H1 (cell line): Measurements from ENCODE around the gene FBLN5. TPM values are rescaled to one million over a fixed set of nuclear protein-coding genes. Genes with fewer than 3 reads are reported as not detected.

ENCODE experiments used
- CBX5 ChIP-seq: fragments of 300-800, 300-1000 bp; sonication (generic); IDR thresholded peaks from 2 replicates; pipeline ENCODE4 v1.7.1; 2016; ENCODE audit warnings: antibody characterized with exemption, low read length, low read depth
- CEBPB ChIP-seq: IDR thresholded peaks from 2 replicates; pipeline ENCODE4 v1.6.1; 2012; ENCODE audit warnings: low read depth, low read length
- CHD7 ChIP-seq: fragments of 300-600 bp; sonication (generic); IDR thresholded peaks from 2 replicates; pipeline ENCODE4 v1.7.1; 2012; ENCODE audit warnings: low read length, moderate library complexity, mild to moderate bottlenecking, inconsistent platforms; ENCODE audit not compliant: insufficient replicate concordance
- EGR1 ChIP-seq: IDR thresholded peaks from 2 replicates; pipeline ENCODE4 v1.6.1; 2011; ENCODE audit warnings: low read depth, low read length, borderline replicate concordance
- HDAC2 ChIP-seq, 2 experiments: fragments of 300-600 bp in 1 of 2; sonication (generic) in 1 of 2; IDR thresholded peaks; 2 replicates each; pipeline ENCODE4 v1.6.1; 2011 to 2012; ENCODE audit warnings: low read depth in 2 of 2, low read length in 2 of 2, mild to moderate bottlenecking in 2 of 2, moderate library complexity in 2 of 2, borderline replicate concordance in 1 of 2, inconsistent platforms in 1 of 2
- JUND ChIP-seq: IDR thresholded peaks from 2 replicates; pipeline ENCODE4 v1.6.1; 2011; ENCODE audit warnings: mild to moderate bottlenecking, improper control_type of control experiment, low read length
- PHF8 ChIP-seq: fragments of 200-600 bp; sonication (generic); conservative IDR thresholded peaks from 2 replicates; pipeline ENCODE4 v1.7.1; 2012; ENCODE audit warnings: low read depth, mild to moderate bottlenecking, inconsistent platforms, low read length, moderate library complexity
- POLR2AphosphoS5 ChIP-seq: IDR thresholded peaks from 2 replicates; pipeline ENCODE4 v1.6.1; 2011; ENCODE audit warnings: low read depth, low read length
- RNF2 ChIP-seq: fragments of 200-900, 300-1000 bp; sonication (generic); IDR thresholded peaks from 2 replicates; pipeline ENCODE4 v1.7.1; 2016; ENCODE audit warnings: borderline replicate concordance, low read depth, mild to moderate bottlenecking, antibody characterized with exemption, low read length; ENCODE audit not compliant: poor library complexity, severe bottlenecking; ENCODE audit errors: missing control alignments
- SIRT6 ChIP-seq: IDR thresholded peaks from one replicate; pipeline ENCODE4 v1.7.1; 2012; ENCODE audit warnings: low read length, inconsistent platforms
- TEAD4 ChIP-seq: IDR thresholded peaks from 2 replicates; pipeline ENCODE4 v1.6.1; 2012; ENCODE audit warnings: low read depth, low read length, inconsistent platforms, mixed read lengths
- polyA plus RNA-seq, 7 experiments: library from polyadenylated mRNA; depleted of rRNA in 3 of 7; stranded (reverse) in 5 of 7; unstranded in 2 of 7; fragments of >200 nt in 5 of 7; fragments of 200-250 nt in 2 of 7; gene quantifications; 1 replicate in 5 of 7; 2 replicates in 1 of 7; 4 replicates in 1 of 7; pipeline versions ENCODE4 v1.2.1 to v1.2.3, GENCODE V29; 2011 to 2013; ENCODE audit warnings: missing spikeins in 2 of 7, mixed read lengths in 2 of 7
- total RNA-seq: library from RNA; stranded (reverse); fragmentation: NEBNext Ultra II Directional; extraction: Animal tissue kit (Norgen Biotek cat#: 25700); gene quantifications from 2 replicates; pipeline ENCODE4 v1.2.1, GENCODE V29; 2021

Gene FBLN5
- total and polyA plus RNA-seq, 2 of the 8 experiments (the other 6 are each of a cell fraction or from before 2014, with no cell fraction given) = 0.88 to 3.5 TPM

DNA sequence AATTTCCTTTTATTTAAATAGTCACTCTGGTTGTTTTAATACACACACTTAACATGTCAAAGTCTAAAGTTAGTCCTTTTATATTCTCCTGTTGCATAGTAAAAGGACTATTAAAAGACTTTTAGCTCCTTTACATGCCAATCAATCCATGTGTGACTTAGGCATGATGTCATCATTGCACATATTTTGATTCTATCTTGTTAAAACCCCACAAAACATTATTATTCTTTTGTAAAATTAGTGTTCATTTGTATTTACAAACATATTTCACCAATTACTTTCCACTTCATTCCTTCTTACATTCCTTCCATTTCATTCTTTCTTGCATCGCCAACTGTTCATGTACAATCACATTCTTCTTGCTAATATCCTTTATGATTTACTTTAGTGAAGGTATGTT, 119.7 kb downstream of the FBLN5 start (continued):
- no peak for TF ChIP-seq CHD7
- TF ChIP-seq SIRT6 = no peak
- TF ChIP-seq CEBPB = no peak
- TF ChIP-seq TEAD4 = no peak
- TF ChIP-seq HDAC2 (IDR thresholded peaks at IDR 0.05; ENCODE audit: borderline replicate concordance in 1 of 2, low read depth in 2 of 2, low read length in 2 of 2) = no peak
- no peak for TF ChIP-seq PHF8
- no peak for TF ChIP-seq CBX5
- no peak for TF ChIP-seq JUND
- no peak for TF ChIP-seq EGR1
- TF ChIP-seq POLR2AphosphoS5 = no peak
- TF ChIP-seq RNF2 = no peak
